ENCODE data around the gene KIZ.

- TF ChIP-seq, protein P1, sequence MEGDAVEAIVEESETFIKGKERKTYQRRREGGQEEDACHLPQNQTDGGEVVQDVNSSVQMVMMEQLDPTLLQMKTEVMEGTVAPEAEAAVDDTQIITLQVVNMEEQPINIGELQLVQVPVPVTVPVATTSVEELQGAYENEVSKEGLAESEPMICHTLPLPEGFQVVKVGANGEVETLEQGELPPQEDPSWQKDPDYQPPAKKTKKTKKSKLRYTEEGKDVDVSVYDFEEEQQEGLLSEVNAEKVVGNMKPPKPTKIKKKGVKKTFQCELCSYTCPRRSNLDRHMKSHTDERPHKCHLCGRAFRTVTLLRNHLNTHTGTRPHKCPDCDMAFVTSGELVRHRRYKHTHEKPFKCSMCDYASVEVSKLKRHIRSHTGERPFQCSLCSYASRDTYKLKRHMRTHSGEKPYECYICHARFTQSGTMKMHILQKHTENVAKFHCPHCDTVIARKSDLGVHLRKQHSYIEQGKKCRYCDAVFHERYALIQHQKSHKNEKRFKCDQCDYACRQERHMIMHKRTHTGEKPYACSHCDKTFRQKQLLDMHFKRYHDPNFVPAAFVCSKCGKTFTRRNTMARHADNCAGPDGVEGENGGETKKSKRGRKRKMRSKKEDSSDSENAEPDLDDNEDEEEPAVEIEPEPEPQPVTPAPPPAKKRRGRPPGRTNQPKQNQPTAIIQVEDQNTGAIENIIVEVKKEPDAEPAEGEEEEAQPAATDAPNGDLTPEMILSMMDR (IDR thresholded peaks at IDR 0.05): no peak
- TF ChIP-seq, protein P2, sequence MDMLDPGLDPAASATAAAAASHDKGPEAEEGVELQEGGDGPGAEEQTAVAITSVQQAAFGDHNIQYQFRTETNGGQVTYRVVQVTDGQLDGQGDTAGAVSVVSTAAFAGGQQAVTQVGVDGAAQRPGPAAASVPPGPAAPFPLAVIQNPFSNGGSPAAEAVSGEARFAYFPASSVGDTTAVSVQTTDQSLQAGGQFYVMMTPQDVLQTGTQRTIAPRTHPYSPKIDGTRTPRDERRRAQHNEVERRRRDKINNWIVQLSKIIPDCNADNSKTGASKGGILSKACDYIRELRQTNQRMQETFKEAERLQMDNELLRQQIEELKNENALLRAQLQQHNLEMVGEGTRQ (CRISPR knock-in tag; IDR thresholded peaks at IDR 0.05): no peak
- TF ChIP-seq JAZF1 (CRISPR knock-in tag; IDR thresholded peaks at IDR 0.05) (no peak), ZNF138 (CRISPR knock-in tag; conservative IDR thresholded peaks at IDR 0.05) (no peak), FOXP4 (CRISPR knock-in tag; IDR thresholded peaks at IDR 0.05) (no peak), CREB1 (CRISPR knock-in tag; IDR thresholded peaks at IDR 0.05) (no peak), NR1H2 (CRISPR knock-in tag; IDR thresholded peaks at IDR 0.05) (no peak), ATF3 (CRISPR knock-in tag; conservative IDR thresholded peaks at IDR 0.05) (no peak), ATF6 (CRISPR knock-in tag; IDR thresholded peaks at IDR 0.05) (no peak)
- TF ChIP-seq, protein P3, sequence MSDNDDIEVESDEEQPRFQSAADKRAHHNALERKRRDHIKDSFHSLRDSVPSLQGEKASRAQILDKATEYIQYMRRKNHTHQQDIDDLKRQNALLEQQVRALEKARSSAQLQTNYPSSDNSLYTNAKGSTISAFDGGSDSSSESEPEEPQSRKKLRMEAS (CRISPR knock-in tag; IDR thresholded peaks at IDR 0.05): no peak
- TF ChIP-seq, protein P4, sequence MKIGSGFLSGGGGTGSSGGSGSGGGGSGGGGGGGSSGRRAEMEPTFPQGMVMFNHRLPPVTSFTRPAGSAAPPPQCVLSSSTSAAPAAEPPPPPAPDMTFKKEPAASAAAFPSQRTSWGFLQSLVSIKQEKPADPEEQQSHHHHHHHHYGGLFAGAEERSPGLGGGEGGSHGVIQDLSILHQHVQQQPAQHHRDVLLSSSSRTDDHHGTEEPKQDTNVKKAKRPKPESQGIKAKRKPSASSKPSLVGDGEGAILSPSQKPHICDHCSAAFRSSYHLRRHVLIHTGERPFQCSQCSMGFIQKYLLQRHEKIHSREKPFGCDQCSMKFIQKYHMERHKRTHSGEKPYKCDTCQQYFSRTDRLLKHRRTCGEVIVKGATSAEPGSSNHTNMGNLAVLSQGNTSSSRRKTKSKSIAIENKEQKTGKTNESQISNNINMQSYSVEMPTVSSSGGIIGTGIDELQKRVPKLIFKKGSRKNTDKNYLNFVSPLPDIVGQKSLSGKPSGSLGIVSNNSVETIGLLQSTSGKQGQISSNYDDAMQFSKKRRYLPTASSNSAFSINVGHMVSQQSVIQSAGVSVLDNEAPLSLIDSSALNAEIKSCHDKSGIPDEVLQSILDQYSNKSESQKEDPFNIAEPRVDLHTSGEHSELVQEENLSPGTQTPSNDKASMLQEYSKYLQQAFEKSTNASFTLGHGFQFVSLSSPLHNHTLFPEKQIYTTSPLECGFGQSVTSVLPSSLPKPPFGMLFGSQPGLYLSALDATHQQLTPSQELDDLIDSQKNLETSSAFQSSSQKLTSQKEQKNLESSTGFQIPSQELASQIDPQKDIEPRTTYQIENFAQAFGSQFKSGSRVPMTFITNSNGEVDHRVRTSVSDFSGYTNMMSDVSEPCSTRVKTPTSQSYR (CRISPR knock-in tag; IDR thresholded peaks at IDR 0.05): no peak
- TF ChIP-seq, protein P5, sequence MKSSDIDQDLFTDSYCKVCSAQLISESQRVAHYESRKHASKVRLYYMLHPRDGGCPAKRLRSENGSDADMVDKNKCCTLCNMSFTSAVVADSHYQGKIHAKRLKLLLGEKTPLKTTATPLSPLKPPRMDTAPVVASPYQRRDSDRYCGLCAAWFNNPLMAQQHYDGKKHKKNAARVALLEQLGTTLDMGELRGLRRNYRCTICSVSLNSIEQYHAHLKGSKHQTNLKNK (CRISPR knock-in tag; IDR thresholded peaks at IDR 0.05): no peak
Measured at GRCh38 chr20:21203088-21203656, 77.3 kb downstream of the KIZ start.
